A549 (cell line): ENCODE results near the gene P2RX5. TPM values are rescaled to one million over a fixed set of nuclear protein-coding genes. Genes with fewer than 3 reads are reported as not detected.

ENCODE experiments used
- ATAC-seq, 2 experiments: fragments of 200-7000 bp in 1 of 2; fragments of >200 bp in 1 of 2; cut with Nextera tagmentation in 1 of 2; cut with Tn5 transposase in 1 of 2; 3 replicates each; pipeline versions ENCODE4 v1.8.0 to v1.9.1; 2018 to 2020; ENCODE audit warnings: mild to moderate bottlenecking in 1 of 2, moderate library complexity in 1 of 2
- CTCF ChIA-PET: fragments of 300-600 bp; sonication (Branson Sonifier 250); formaldehyde crosslinking; extraction: SDS; loops from one replicate; lab custom pipeline; 2021; ENCODE audit warnings: antibody characterized with exemption, inconsistent platforms; lab: Yijun Ruan, JAX
- POLR2A ChIA-PET: fragments of 350-600 bp; formaldehyde crosslinking; extraction: SDS; loops from one replicate; lab custom pipeline; 2021; ENCODE audit warnings: antibody characterized with exemption, inconsistent platforms; lab: Yijun Ruan, JAX
- DNase-seq, 2 experiments: peaks; one replicate each; pipeline versions ENCODE4 v3.0.0 to v3.0.0-alpha.2; 2011 to 2016; ENCODE audit warnings: low read depth in 1 of 2, low spot score in 1 of 2
- FAIRE-seq: peaks from 2 replicates; lab custom pipeline; 2011; peaks lifted over from hg19 to GRCh38; lab: Jason Lieb, UNC
- H3K27ac ChIP-seq, 2 experiments: fragments of >200 bp; sonication (Bioruptor Twin); formaldehyde crosslinking; 3 replicates each; pipeline ENCODE4 v1.5.1; 2016 to 2017
- H3K4me1 ChIP-seq: fragments of >200 bp; sonication (Bioruptor Twin); formaldehyde crosslinking; 3 replicates; pipeline ENCODE4 v1.6.1; 2016
- H3K4me2 ChIP-seq: fragments of >200 bp; sonication (Bioruptor Twin); formaldehyde crosslinking; 3 replicates; pipeline ENCODE4 v1.6.1; 2016
- H3K4me3 ChIP-seq: fragments of >200 bp; sonication (Bioruptor Twin); formaldehyde crosslinking; 3 replicates; pipeline ENCODE4 v1.5.1; 2016
- H3K9me3 ChIP-seq: fragments of >200 bp; sonication (Bioruptor Twin); formaldehyde crosslinking; 3 replicates; pipeline ENCODE4 v1.6.1; 2016
- BHLHE40 ChIP-seq: IDR thresholded peaks from 2 replicates; pipeline ENCODE4 v1.6.1; 2012; ENCODE audit warnings: low read depth, low read length, inconsistent platforms
- ESRRA ChIP-seq: fragments of 150-350 bp; IDR thresholded peaks from 2 replicates; pipeline ENCODE4 v1.6.1; 2014; ENCODE audit warnings: mild to moderate bottlenecking, low read length, borderline replicate concordance
- FOXS1 ChIP-seq: fragments of 250-450 bp; sonication (Bioruptor Pico); IDR thresholded peaks from 2 replicates; pipeline ENCODE4 v1.5.0; 2020; ENCODE audit warnings: mild to moderate bottlenecking, moderate library complexity
- GATA3 ChIP-seq: IDR thresholded peaks from 2 replicates; pipeline ENCODE4 v1.6.1; 2012; ENCODE audit warnings: borderline replicate concordance
- HES2 ChIP-seq: fragments of >200 bp; sonication (Bioruptor Twin); formaldehyde crosslinking; IDR thresholded peaks from 2 replicates; pipeline ENCODE4 v1.6.1; 2016
- HOXA7 ChIP-seq: fragments of 250-450 bp; sonication (Bioruptor Pico); IDR thresholded peaks from 2 replicates; pipeline ENCODE4 v1.5.0; 2020; ENCODE audit warnings: mild to moderate bottlenecking, moderate library complexity
- JUN ChIP-seq, 2 experiments: fragments of >200 bp; sonication (Bioruptor Twin); formaldehyde crosslinking; IDR thresholded peaks; 2 replicates in 1 of 2; 3 replicates in 1 of 2; pipeline ENCODE4 v1.6.1; 2016 to 2017
- JUNB ChIP-seq: fragments of >200 bp; sonication (Bioruptor Twin); formaldehyde crosslinking; IDR thresholded peaks from 2 replicates; pipeline ENCODE4 v1.6.1; 2016
- KDM5A ChIP-seq: fragments of 200-600 bp; sonication (generic); IDR thresholded peaks from 2 replicates; pipeline ENCODE4 v1.6.1; 2016; ENCODE audit warnings: antibody characterized with exemption, mild to moderate bottlenecking
- NFE2L2 ChIP-seq: fragments of 150-350 bp; conservative IDR thresholded peaks from 2 replicates; pipeline ENCODE4 v1.6.1; 2014; ENCODE audit warnings: low read length
- POLR2A ChIP-seq: IDR thresholded peaks from 2 replicates; pipeline ENCODE4 v1.6.1; 2012; ENCODE audit warnings: mild to moderate bottlenecking, low read length
- POLR2AphosphoS2 ChIP-seq: conservative IDR thresholded peaks from 2 replicates; pipeline ENCODE4 v1.6.1; 2012; ENCODE audit warnings: low read length, improper control_type of control experiment, inconsistent platforms
- RCOR1 ChIP-seq: fragments of 150-350 bp; IDR thresholded peaks from 2 replicates; pipeline ENCODE4 v1.6.1; 2014; ENCODE audit warnings: antibody characterized with exemption, low read length, low read depth
- REST ChIP-seq: fragments of 200-600 bp; sonication (generic); IDR thresholded peaks from 2 replicates; pipeline ENCODE4 v1.6.1; 2016; ENCODE audit warnings: antibody characterized with exemption, mild to moderate bottlenecking, moderate library complexity
- RNF2 ChIP-seq: fragments of 200-600 bp; sonication (generic); IDR thresholded peaks from 2 replicates; pipeline ENCODE4 v1.6.1; 2016; ENCODE audit warnings: low read depth, mild to moderate bottlenecking, antibody characterized with exemption, moderate library complexity, borderline replicate concordance
- TFCP2L1 ChIP-seq: fragments of 250-450 bp; sonication (Bioruptor Pico); IDR thresholded peaks from 2 replicates; pipeline ENCODE4 v1.5.0; 2021; ENCODE audit warnings: mild to moderate bottlenecking
- WGBS: methylation state at CpG from one replicate; pipeline ENCODE4 v1.1.6; 2017; ENCODE audit errors: missing lambda C conversion rate; 5-methylcytosine and 5-hydroxymethylcytosine counted together
- polyA plus RNA-seq, 4 experiments: library from polyadenylated mRNA; depleted of rRNA in 3 of 4; stranded (reverse); fragments of >200 nt; fragmentation: RNase III in 1 of 4; extraction: RNeasy Plus Mini Kit Qiagen cat#74134 plus additional on column Dnase treatment in 1 of 4; gene quantifications; 2 replicates in 3 of 4; 3 replicates in 1 of 4; pipeline ENCODE4 v1.2.3, GENCODE V29; 2011 to 2017
- TF ChIP-seq, protein P1 (sequence below): IDR thresholded peaks from 2 replicates; pipeline ENCODE4 v1.6.1; 2012
- TF ChIP-seq, protein P2 (sequence below): IDR thresholded peaks from 2 replicates; pipeline ENCODE4 v1.6.1; 2012; ENCODE audit warnings: low read depth, borderline replicate concordance

The P2RX5 gene
- polyA plus RNA-seq, 2 of the 4 experiments (the other 2 are of a cell fraction), result 7.8 to 10.6 TPM

GRCh38 chr17:3657588-3657869 is 38.4 kb downstream of the P2RX5 start:
- Histone ChIP-seq H3K27ac (no peak overlapping the region), H3K9me3 (no peaks in the 10 kb centered on the region), H3K4me3 (no peak overlapping the region), H3K4me1 (peaks cover 15% of the 10 kb centered on the region), H3K4me2 (no peak overlapping the region)
- ChIA-PET POLR2A (interaction anchor here (1.5 to 2.9 kb wide), 2 partner anchors 10 to 21 kb away, joined by 6 to 11 read pairs; partner anchors contain the start of genes CTNS and SHPK), CTCF (interaction anchor here (1.6 to 6.8 kb wide), 2 partner anchors 9 to 10 kb away, joined by 10 to 43 read pairs; no protein-coding TSS in a partner anchor)
- FAIRE-seq (no peak), ATAC-seq (peak in 1 of 2 experiments; percentile 2; a peak in 3 of 6 replicates), DNase-seq (no peak)
- 91% methylated on average over 7 of the region's 7 CpGs for WGBS
- TF ChIP-seq RCOR1, result no peak
- TF ChIP-seq HOXA7, result no peak
- TF ChIP-seq, protein P1, sequence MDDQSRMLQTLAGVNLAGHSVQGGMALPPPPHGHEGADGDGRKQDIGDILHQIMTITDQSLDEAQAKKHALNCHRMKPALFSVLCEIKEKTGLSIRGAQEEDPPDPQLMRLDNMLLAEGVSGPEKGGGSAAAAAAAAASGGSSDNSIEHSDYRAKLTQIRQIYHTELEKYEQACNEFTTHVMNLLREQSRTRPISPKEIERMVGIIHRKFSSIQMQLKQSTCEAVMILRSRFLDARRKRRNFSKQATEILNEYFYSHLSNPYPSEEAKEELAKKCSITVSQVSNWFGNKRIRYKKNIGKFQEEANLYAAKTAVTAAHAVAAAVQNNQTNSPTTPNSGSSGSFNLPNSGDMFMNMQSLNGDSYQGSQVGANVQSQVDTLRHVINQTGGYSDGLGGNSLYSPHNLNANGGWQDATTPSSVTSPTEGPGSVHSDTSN, result 0 out of 2 replicates have a peak, but pooled peaks have one; percentile 39
- no peak for TF ChIP-seq GATA3
- TF ChIP-seq FOXS1 (CRISPR knock-in tag), result no peak
- TF ChIP-seq POLR2A, result peak; percentile 5; the same call in 1 of the 2 replicates

DNA sequence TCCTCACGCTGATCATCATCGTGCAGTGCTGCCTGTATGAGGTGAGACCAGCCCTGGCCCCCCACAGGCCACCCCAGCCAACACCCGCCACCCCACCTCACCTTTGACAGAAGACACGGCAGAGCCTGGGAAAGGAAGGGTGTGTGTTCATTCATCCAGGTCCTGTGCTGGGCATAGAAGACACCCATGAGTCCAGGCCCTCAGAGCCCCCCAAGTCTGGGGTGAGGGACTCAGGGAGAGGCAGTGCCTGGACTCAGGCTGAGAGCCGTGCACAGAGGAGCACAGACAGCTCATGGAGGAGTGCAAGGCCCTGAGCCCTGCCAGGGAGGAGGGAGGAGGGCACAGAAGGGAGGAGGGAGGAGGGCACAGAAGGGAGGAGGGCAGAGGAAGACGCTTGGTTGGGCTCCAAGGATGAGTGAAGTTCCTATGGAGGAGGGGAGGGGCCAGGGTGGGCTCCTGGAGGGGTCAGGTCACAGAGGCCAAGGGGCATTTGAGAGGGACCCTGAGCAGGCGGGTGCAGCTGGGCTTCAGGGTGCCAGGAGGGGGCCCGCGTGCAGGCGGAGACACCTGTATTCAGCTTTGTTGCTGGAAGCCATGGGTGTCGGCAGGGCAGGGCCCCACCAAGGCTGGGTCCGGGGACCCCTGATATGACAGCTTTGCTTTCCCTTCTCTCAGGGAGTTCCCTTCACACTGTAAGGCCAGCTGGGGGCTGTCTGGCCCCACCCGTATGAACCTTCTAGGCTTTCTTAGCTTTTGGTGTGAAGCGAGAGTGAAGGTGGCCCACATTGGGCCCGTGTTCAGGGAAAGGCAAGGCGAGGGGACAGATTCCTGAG is 39.0 kb downstream of the P2RX5 start:
- Histone ChIP-seq H3K4me1 (peaks cover 15% of the 10 kb centered on the region), H3K27ac (no peak overlapping the region), H3K4me3 (no peak overlapping the region), H3K4me2 (no peak overlapping the region), H3K9me3 (no peaks in the 10 kb centered on the region)
- CTCF ChIA-PET, result interaction anchor here (0.6 to 6.8 kb wide), 5 partner anchors 9 to 836 kb away, joined by 3 to 43 read pairs (median 10); no protein-coding TSS in a partner anchor
- 89% methylated on average over 16 of the region's 16 CpGs for WGBS
- TF ChIP-seq RNF2, result no peak
- POLR2A ChIA-PET, result interaction anchor here (1.5 kb wide), 1 partner anchor 11 kb away, joined by 6 read pairs; no protein-coding TSS in a partner anchor
- FAIRE-seq (no peak), ATAC-seq (no peak), DNase-seq (no peak)

GRCh38 chr17:3656353-3656752 is 39.6 kb downstream of the P2RX5 start:
- Histone ChIP-seq H3K27ac (no peak overlapping the region), H3K4me2 (no peak overlapping the region), H3K4me1 (peaks cover 15% of the 10 kb centered on the region), H3K4me3 (no peak overlapping the region), H3K9me3 (no peaks in the 10 kb centered on the region)
- ChIA-PET CTCF (interaction anchor here (0.6 to 6.8 kb wide), 4 partner anchors 9 to 835 kb away, joined by 3 to 43 read pairs (median 8); no protein-coding TSS in a partner anchor), POLR2A (interaction anchor here (1.5 kb wide), 1 partner anchor 12 kb away, joined by 7 read pairs; the partner anchor contains the start of gene TAX1BP3)
- TF ChIP-seq KDM5A (no peak), BHLHE40 (no peak), ESRRA (no peak)
- ATAC-seq, result no peak
- WGBS, result 88% methylated on average over 14 of the region's 16 CpGs
- no peak for DNase-seq
- FAIRE-seq, result no peak

DNA sequence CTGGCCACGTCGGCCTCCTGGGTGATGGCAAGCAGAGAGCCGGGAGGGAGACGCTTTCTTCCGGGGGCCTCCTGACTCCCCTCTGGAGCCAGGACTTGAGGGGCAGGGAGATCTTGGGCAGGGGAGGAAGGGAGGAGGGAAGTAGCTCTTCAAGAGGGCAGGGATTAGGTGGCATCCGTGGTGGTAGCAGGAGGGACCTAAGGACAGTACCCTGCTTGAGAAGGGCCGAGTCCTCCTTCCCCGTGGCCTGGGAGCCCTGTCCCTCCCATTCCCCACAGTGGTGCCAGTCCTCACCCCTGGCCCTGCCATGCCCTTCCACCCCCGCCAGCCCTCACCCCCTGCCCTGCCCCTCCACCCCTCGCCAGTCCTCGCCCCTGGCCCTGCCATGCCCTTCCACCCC is 40.2 kb downstream of the P2RX5 start:
- no peak overlapping the region for H3K27ac ChIP-seq
- ATAC-seq (no peak), FAIRE-seq (no peak), DNase-seq (no peak)
- H3K4me3 ChIP-seq, result no peak overlapping the region
- H3K9me3 ChIP-seq, result no peaks in the 10 kb centered on the region
- 0 out of 2 replicates have a peak, but pooled peaks have one; percentile 30 for TF ChIP-seq POLR2AphosphoS2
- TF ChIP-seq TFCP2L1 (CRISPR knock-in tag), result no peak
- TF ChIP-seq FOXS1 (CRISPR knock-in tag), result no peak
- no peak for TF ChIP-seq NFE2L2
- TF ChIP-seq JUNB, result no peak
- TF ChIP-seq, protein P1, result peak; percentile 40; the same call in 1 of the 2 replicates
- no peak for TF ChIP-seq GATA3
- TF ChIP-seq JUN (IDR thresholded peaks at IDR 0.05), result no peak
- no peak for TF ChIP-seq HES2
- TF ChIP-seq, protein P2, sequence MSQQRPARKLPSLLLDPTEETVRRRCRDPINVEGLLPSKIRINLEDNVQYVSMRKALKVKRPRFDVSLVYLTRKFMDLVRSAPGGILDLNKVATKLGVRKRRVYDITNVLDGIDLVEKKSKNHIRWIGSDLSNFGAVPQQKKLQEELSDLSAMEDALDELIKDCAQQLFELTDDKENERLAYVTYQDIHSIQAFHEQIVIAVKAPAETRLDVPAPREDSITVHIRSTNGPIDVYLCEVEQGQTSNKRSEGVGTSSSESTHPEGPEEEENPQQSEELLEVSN, result no peak
- no peak for TF ChIP-seq REST
- POLR2A ChIA-PET, result interaction anchor here (1.4 to 1.5 kb wide), 2 partner anchors 12 to 19 kb away, joined by 3 to 7 read pairs; partner anchors contain the start of genes CTNS, SHPK and TAX1BP3
- no peak overlapping the region for H3K4me2 ChIP-seq
- WGBS, result 91% methylated on average over 8 of the region's 11 CpGs
- H3K4me1 ChIP-seq, result peaks cover 15% of the 10 kb centered on the region
- CTCF ChIA-PET, result interaction anchor here (4.2 to 6.8 kb wide), 2 partner anchors 8 to 607 kb away, joined by 13 to 43 read pairs; no protein-coding TSS in a partner anchor
